ENCODE data around the gene CHSY1.

Gene CHSY1

DNA sequence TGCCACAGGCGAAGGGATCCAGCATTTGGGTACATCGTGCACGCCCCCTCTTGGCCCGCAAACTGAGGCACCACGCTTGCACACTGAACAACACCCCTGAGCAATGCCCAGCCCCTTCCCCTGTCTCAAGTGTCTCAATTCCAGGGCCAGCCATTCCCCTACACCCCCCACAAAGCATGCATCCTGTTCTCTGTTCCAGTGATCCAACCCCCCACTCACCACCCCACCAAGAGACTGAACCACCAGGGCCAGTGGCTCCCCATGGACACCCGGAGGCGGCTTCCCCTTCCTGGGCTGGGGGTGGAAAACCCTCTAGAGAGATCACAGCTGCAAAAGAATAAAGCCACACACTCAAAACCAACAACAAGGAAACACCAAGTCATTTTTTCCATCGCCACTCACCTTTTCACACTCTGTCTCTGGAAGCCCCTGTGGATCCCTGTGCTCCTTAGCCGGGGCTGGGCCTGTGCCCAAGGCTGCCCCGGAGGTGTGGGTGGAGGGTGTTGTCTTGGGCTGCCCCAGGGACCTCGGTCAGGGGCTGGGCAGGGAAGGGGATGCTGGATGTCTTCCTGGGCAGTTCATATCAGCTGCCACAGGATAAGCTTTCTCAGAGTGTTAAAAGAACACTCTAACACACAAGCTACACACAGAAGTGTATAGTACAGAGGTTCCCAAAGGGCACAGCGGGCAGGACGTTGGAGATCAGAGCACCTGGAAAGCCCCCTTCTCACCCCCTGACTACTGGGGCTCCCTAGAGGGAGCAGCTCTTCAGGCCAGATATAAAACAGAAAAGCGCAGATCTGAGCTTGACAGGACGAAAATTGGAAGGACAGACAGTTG, 92.5 kb downstream of the CHSY1 start:
- TF ChIP-seq, protein P1, sequence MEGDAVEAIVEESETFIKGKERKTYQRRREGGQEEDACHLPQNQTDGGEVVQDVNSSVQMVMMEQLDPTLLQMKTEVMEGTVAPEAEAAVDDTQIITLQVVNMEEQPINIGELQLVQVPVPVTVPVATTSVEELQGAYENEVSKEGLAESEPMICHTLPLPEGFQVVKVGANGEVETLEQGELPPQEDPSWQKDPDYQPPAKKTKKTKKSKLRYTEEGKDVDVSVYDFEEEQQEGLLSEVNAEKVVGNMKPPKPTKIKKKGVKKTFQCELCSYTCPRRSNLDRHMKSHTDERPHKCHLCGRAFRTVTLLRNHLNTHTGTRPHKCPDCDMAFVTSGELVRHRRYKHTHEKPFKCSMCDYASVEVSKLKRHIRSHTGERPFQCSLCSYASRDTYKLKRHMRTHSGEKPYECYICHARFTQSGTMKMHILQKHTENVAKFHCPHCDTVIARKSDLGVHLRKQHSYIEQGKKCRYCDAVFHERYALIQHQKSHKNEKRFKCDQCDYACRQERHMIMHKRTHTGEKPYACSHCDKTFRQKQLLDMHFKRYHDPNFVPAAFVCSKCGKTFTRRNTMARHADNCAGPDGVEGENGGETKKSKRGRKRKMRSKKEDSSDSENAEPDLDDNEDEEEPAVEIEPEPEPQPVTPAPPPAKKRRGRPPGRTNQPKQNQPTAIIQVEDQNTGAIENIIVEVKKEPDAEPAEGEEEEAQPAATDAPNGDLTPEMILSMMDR (conservative IDR thresholded peaks at IDR 0.05; ENCODE audit: low read length) = no peak
- no peak for TF ChIP-seq EZH2phosphoT487 (IDR thresholded peaks at IDR 0.05; ENCODE audit: borderline replicate concordance)
- H3K9me3 ChIP-seq (ENCODE audit: insufficient read depth, low read depth, low read length) = peaks cover under 1% of the 10 kb centered on the region; the same call in 1 of the 2 replicates
- no peaks in the 10 kb centered on the region for H3K27me3 ChIP-seq (ENCODE audit: insufficient read depth, low read length, poor library complexity, severe bottlenecking)
- H2AFZ ChIP-seq (ENCODE audit: low read length) = no peak overlapping the region
- H3K4me2 ChIP-seq (ENCODE audit: low read depth, low read length, poor library complexity, severe bottlenecking) = no peak overlapping the region
- H3K79me2 ChIP-seq (ENCODE audit: insufficient read depth, low read length) = no peaks in the 10 kb centered on the region
- peaks cover 15% of the 10 kb centered on the region for H3K4me1 ChIP-seq (ENCODE audit: insufficient read depth, low read length, poor library complexity, severe bottlenecking)
- H4K20me1 ChIP-seq (ENCODE audit: insufficient read depth, low read length, poor library complexity, severe bottlenecking) = no peaks in the 10 kb centered on the region
- H3F3A ChIP-seq (ENCODE audit: low read depth) = no peaks in the 10 kb centered on the region
- no peak overlapping the region for H3K4me3 ChIP-seq (ENCODE audit: low read length, poor library complexity, severe bottlenecking)
- H3K9ac ChIP-seq (ENCODE audit: low read depth, low read length, poor library complexity, severe bottlenecking) = no peak overlapping the region
- no peaks in the 10 kb centered on the region for H3K36me3 ChIP-seq (ENCODE audit: insufficient read depth, low read length)
- no peaks in the 10 kb centered on the region for H3K9me2 ChIP-seq (replicated peaks; ENCODE audit: low read depth, low read length)

DNA sequence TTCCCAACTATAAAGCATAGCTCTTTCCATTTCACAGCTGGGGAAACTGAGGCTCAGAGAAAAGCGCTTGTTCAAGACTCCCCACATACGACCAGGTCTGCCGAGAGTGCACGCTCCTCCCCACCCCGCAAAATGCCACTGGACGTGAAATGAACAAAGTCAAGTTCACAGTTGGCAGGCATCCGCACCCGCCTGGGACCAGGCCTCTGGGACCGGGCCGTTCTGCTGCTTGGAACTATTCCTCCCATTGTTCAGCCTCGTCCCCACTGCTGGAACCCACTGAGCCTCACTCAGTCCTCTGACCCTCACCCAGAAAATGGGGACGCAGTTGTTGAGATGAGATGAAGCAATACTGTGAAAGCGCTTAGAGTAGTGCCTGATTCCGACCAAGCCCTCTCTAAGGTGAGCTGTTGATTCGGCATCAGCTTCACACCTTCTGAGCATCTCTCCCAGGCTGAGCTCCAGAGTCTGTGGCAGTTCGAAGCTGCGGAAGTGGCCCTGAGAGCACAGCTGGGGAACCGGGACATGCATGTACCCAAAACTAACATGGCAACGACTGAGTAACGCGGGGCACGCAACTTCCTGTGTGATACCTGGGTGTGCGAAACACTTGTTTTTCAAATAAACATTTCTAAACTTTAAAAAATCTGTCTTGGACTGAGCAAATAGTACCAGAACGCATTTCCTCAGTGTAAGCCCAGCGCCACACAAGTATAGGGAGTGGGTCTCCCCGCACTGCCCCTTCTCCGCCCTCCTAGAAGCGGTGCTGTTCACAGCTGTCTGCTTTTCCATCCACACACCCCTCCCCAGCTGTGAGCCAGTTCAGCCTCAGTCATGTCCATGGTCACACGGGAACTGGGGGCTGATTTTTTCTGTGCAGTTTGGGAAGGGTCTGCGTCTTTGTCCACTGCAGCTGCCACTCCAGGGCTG, 93.4 kb downstream of the CHSY1 start:
- H3K4me2 ChIP-seq (ENCODE audit: low read depth, low read length, poor library complexity, severe bottlenecking) = no peak overlapping the region
- TF ChIP-seq EZH2phosphoT487 (IDR thresholded peaks at IDR 0.05; ENCODE audit: borderline replicate concordance) = no peak
- TF ChIP-seq, protein P1 (conservative IDR thresholded peaks at IDR 0.05; ENCODE audit: low read length) = no peak
- no peaks in the 10 kb centered on the region for H3K9me2 ChIP-seq (replicated peaks; ENCODE audit: low read depth, low read length)
- H2AFZ ChIP-seq (ENCODE audit: low read length) = no peak overlapping the region
- no peaks in the 10 kb centered on the region for H3K27me3 ChIP-seq (ENCODE audit: insufficient read depth, low read length, poor library complexity, severe bottlenecking)
- H3K36me3 ChIP-seq (ENCODE audit: insufficient read depth, low read length) = no peaks in the 10 kb centered on the region
- H3K79me2 ChIP-seq (ENCODE audit: insufficient read depth, low read length) = no peaks in the 10 kb centered on the region
- H3K4me1 ChIP-seq (ENCODE audit: insufficient read depth, low read length, poor library complexity, severe bottlenecking) = peaks cover 20% of the 10 kb centered on the region
- no peaks in the 10 kb centered on the region for H3F3A ChIP-seq (ENCODE audit: low read depth)
- no peak overlapping the region for H3K9ac ChIP-seq (ENCODE audit: low read depth, low read length, poor library complexity, severe bottlenecking)
- H3K9me3 ChIP-seq (ENCODE audit: insufficient read depth, low read depth, low read length) = no peaks in the 10 kb centered on the region
- no peak overlapping the region for H3K4me3 ChIP-seq (ENCODE audit: low read length, poor library complexity, severe bottlenecking)
- H4K20me1 ChIP-seq (ENCODE audit: insufficient read depth, low read length, poor library complexity, severe bottlenecking) = no peaks in the 10 kb centered on the region

DNA sequence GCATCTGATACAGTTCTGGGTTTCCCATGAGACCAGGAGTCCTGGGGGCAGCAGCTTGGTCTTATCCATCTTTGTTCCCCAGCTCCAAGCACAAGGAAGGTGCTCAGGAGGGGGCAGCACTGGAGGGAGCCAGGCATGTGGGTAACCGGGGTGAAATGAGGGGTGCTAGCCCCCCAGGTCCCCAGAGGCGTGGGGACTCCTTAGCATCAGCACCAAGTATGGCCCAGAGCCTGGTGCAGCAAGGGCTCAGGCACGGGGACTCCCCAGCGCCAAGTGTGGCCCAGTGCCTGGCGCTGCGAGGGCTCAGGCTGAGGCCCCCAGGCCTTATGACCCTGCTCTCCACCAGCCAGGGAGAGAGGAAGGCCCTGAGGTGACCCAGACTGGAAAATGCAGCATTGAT, 94.1 kb downstream of the CHSY1 start:
- Histone ChIP-seq H3K9me2 (replicated peaks; ENCODE audit: low read depth, low read length) (no peaks in the 10 kb centered on the region), H3K9me3 (ENCODE audit: insufficient read depth, low read depth, low read length) (no peaks in the 10 kb centered on the region), H3K27me3 (ENCODE audit: insufficient read depth, low read length, poor library complexity, severe bottlenecking) (no peaks in the 10 kb centered on the region), H3K4me3 (ENCODE audit: low read length, poor library complexity, severe bottlenecking) (no peak overlapping the region), H3K36me3 (ENCODE audit: insufficient read depth, low read length) (no peaks in the 10 kb centered on the region), H4K20me1 (ENCODE audit: insufficient read depth, low read length, poor library complexity, severe bottlenecking) (no peaks in the 10 kb centered on the region), H3K4me2 (ENCODE audit: low read depth, low read length, poor library complexity, severe bottlenecking) (no peak overlapping the region), H3F3A (ENCODE audit: low read depth) (no peaks in the 10 kb centered on the region), H3K9ac (ENCODE audit: low read depth, low read length, poor library complexity, severe bottlenecking) (no peak overlapping the region), H3K4me1 (ENCODE audit: insufficient read depth, low read length, poor library complexity, severe bottlenecking) (peaks cover 20% of the 10 kb centered on the region), H2AFZ (ENCODE audit: low read length) (no peak overlapping the region), H3K79me2 (ENCODE audit: insufficient read depth, low read length) (no peaks in the 10 kb centered on the region)
- TF ChIP-seq, protein P1 (conservative IDR thresholded peaks at IDR 0.05; ENCODE audit: low read length) = no peak
- TF ChIP-seq EZH2phosphoT487 (IDR thresholded peaks at IDR 0.05; ENCODE audit: borderline replicate concordance) = no peak
